Left ventricle myocardium superior (tissue), 1 donor: ENCODE data around the gene SLCO2B1. TPM values are rescaled to one million over a fixed set of nuclear protein-coding genes. Genes with fewer than 3 reads are reported as not detected.

Experiments used
- ATAC-seq: fragments of 200-7000 bp; cut with Tn5 transposase; one replicate; pipeline ENCODE4 v1.9.1; 2020; ENCODE audit warnings: mild to moderate bottlenecking, moderate library complexity
- DNase-seq: peaks from one replicate; pipeline ENCODE4 v3.0.0-alpha.2; 2020
- intact Hi-C: fragments of 100-400 bp; cut with micrococcal nuclease; formaldehyde crosslinking; loops from one replicate; pipeline ENCODE4 v1.11.0; 2022
- total RNA-seq: library from RNA; stranded (reverse); fragmentation: NEBNext Ultra II Directional; extraction: Animal tissue kit (Norgen Biotek cat#: 25700); gene quantifications from one replicate; pipeline ENCODE4 v1.2.1, GENCODE V29; 2021
- donor health status: DM: no; HTN: yes; CAD: no; lungs with severe emphysema.

SLCO2B1 gene
- total RNA-seq, 1 donor from 2014 or later = 30.1 TPM

DNA sequence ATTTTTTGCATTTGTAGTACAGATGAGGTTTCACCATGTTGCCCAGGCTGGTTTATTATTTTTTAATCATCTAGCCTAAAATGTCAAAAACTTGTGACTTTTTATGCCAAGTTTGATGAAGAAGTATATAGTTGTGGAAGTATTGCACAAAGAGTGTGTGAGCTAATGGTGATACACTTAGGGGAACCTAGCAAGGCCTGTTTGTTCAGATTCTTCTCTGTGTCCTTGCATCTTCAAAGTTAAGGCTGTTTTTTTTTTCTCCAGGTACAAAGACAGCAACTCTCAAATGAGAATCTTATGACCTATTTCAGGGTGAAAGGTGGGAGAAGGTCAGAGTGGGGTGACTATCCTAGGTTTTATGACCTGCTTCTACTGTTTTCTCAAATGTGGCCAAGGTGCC lies 7.3 kb downstream of the SLCO2B1 start:
- ATAC-seq = no peak
- no peak for DNase-seq
- intact Hi-C loops = no loop called here

DNA sequence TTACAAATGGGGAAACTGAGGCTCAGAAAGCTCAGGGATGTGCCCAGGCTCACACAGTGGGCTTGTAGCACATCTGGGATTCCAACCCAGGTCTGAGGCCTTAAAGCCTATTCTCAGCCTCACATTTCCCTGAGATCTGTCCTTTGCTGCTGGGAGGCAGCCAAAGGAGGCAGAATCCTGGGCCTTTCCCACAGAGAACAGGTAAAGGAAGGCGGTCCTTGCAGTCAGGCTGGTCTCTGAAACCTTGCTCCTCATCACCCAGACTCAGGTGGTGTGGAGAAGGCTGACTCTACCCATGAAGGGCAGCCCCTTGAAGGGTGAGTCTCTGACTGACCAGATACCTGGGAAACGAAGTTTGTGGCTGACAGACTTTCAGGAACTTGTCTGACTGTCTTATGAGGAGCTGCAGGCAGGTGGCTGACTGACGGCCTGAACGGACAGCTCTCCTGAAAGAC lies 7.8 kb downstream of the SLCO2B1 start:
- intact Hi-C loops = no loop called here
- DNase-seq (no peak), ATAC-seq (no peak)

DNA sequence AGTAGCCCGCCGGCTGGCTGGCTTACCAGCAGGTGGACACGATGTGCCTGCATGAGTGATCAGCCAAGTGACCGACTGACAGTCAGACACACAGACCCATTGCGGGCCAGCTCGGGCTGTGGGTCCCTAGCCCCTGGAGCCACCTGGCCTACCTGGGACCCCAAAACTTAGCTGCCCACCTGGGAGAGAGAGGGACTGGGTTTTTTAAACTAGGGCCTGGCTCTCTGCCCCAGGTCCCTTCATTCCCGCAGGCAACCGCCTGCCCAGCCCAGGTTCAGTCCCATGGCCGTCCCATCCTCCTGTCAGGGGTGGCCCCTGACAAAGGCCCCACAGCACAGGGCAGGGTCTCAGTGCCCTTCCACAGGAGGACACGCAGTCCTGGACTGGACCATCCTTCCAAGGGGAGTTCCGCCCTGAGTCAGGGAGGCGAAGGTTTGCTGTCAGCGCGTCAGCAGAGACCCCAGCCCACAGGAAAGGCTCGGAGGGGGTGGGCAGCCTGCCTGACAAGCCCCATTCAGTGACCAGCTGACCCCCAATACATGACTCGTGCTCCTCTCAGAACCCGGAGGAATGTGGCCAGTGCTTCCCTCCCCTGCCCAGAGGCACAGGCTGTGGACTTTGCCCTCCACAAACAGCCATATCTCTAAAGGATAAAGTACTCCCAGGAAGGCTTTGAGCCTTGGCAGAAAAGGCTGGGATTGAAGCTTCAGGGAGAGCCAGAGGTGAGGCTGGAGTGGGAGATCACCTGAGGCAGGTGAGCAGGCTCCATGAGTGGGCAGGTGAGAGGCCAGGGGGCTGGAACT lies 8.4 kb downstream of the SLCO2B1 start:
- ATAC-seq = no peak

DNA sequence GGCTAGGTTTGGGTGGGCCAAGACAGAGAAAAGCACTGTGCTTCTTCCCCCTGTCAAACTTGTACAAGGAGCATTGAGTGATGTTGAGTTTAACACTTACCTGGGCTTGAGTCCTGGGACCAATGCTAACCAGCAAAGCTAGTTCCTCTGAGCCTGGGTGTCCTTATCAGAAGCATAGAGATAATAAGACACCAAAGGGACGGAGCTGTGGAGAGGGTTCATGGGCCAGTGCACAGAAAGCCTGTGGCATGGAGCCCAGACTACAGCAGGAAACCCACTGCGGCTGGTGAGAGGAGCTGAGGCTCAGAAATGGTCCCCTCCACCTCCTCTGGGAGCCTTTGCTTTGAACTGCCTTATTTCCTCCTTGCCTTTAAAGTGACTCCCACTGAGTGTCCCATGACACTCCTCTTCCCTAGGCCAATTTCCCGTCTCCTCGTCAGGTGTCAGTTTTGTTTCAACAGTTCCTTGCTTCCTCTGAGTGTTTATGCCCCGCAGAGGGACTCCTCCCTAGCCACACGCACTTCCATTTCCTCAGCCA lies 9.4 kb downstream of the SLCO2B1 start:
- intact Hi-C loops = no loop called here
- DNase-seq (no peak), ATAC-seq (peak; percentile 11)

More for the DNA sequence above, 8.4 kb downstream of the SLCO2B1 start:
- DNase-seq = no peak
- intact Hi-C loops = no loop called here

DNA sequence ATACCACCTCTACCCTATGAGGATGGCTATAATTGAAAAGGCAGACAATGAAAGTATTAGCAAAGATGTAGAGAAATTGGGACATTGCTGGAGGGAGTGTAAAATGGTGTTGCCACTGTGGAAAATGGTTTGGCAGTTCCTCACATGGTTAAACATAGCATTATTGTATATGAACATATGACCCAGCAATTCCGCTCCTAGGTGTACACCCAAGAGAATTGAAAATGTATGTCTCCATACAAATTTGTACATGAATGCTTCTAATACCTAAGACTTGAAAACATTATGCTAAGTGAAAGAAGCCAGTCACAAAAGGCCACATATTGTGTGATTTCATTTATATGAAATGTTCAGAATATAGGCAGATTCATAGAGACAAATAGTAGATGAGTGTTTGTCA lies 10.0 kb downstream of the SLCO2B1 start:
- no peak for ATAC-seq
- intact Hi-C loops = no loop called here
- DNase-seq = no peak

DNA sequence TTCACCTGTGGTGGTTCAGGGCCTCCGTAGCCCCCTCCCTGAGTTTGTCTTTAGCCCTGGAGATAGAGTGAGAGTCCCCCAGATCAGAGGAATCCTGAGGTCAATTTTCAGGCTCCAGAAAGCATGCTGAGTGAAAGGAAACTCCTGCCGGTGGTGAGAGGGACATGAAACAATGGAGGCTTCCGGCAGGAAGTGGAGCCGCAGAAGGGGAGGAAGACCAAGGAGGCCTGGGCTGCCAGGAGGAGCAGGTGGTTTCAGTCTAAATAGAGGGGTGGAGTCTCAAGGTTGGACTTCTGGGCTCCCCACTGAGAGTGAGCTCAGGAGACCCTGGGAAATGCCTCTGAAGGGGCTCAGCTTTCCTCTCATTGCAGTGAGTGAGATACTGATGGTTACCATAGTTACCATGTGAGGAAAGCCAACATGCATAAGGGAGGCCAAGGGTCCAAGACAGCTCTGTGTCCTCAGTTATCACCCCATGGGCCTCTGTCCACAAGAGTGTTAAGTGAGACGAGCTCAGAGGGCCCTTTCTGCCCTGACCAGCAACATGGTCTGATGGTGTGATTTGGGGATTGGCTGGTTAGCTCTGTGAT lies 10.7 kb downstream of the SLCO2B1 start:
- peak; percentile 29 for ATAC-seq
- intact Hi-C loops = no loop called here
- DNase-seq = no peak

DNA sequence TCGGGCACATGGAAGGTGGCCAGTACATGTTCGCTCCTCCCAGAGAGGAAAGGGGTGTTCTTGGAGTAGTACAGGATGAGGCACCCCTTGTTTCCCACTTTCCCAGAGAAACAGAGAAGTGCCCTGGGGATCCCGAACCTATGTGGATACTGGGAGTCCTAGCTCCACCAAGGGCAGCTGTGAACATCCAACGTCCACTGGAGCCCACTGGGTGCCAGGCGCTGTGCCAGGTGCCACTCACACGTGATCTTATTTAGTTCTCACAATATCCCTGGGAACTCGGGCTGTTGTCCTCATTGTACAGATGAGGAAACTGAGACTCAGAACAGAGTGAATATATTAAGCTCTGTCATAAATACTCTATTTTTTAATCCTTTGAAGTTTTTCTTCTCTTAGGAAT lies 12.0 kb downstream of the SLCO2B1 start:
- no peak for DNase-seq
- no peak for ATAC-seq
- intact Hi-C loops = no loop called here

DNA sequence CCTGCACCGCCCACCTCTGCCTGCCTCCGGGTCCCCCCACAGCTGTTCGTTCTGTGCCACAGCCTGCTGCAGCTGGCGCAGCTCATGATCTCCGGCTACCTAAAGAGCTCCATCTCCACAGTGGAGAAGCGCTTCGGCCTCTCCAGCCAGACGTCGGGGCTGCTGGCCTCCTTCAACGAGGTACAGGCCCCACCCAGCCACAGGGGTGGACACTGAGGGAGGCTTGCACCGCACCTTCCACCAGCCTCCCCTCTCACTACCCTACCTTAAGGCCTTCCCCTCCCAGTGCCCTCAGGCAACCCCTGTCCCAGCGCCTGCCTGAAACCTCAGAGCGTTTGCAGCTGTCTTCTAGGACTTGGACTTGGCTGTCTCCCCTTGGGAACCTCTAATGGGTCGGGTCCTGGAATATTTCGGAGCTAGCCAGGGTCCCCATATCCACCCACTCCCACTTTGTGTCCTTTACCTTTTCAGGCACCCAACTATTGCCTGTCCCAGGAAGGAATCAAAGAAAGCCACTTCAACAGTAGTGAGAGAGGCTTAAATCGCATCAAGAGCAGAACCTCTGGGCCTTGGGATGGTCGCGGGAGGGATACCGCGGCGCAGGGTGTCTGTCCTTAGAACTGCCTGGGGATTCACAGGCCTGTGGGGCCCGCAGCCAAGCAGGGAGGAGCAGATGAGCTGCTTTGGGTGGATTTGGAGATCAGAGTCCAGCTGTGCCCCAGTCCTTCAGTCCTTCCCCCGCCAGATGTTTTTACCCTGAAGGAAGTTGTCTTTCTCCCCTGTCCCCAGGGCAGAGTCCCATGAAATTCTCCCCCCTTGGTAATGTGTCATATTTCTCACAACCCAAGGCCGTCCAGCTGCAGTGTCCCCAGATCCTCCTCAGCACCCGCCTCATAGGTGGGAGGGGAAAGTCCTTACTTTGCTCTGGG lies 13.3 kb downstream of the SLCO2B1 start:
- intact Hi-C loops = no loop called here
- peak; percentile 81 for DNase-seq
- ATAC-seq = peak; percentile 77

DNA sequence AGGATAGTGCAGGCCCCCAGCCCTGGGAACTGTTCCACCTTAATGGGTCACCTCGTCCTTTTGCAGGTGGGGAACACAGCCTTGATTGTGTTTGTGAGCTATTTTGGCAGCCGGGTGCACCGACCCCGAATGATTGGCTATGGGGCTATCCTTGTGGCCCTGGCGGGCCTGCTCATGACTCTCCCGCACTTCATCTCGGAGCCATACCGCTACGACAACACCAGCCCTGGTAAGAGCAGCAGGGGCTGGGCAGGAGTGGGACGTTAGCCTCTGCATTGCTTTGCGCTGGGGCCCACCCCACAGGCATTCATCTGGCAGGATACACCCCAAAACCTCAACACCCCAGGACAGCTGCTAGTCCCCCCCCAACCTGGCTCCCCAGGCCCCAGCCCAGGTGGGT lies 14.8 kb downstream of the SLCO2B1 start:
- intact Hi-C loops = no loop called here
- DNase-seq = no peak
- ATAC-seq = no peak

DNA sequence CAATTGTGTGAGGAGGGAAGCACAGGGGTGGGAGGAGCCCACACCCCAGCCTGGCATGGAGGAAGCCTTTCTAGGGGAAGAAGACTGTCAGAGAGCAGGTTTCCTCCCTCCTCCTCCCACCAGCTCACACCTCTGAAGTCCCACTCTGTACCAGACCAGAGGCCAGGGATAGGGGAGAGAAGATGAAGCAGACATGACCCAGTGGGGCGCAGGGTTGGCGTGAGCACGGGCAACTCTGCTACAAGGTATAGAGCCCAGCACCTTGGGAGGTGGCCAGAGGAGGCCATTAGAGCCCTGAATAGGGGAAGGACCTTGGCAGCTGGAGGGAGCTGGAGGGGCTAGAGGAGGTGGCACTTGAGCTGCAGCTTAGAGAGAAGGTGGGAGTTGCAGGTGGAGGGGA lies 15.9 kb downstream of the SLCO2B1 start:
- DNase-seq = no peak
- intact Hi-C loops = no loop called here
- no peak for ATAC-seq

DNA sequence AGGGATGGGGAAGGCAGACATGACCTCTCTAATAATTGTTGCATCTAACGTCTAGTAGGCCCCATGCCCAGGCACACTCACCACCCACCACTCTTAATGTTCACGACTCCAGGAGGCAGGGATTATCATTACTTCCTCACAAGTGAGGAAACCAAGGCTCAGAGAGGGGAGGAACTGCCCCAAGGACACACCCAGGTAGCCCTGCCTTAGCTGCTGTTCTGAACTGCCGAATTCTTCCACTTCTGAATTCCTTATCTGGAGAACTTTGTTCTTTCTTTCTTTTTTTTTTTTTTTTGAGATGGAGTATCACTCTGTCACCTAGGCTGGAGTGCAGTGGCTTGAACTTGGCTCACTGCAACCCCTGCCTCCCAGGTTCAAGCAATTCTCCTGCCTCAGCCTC lies 16.7 kb downstream of the SLCO2B1 start:
- ATAC-seq (no peak), DNase-seq (no peak)
- intact Hi-C loops = no loop called here

DNA sequence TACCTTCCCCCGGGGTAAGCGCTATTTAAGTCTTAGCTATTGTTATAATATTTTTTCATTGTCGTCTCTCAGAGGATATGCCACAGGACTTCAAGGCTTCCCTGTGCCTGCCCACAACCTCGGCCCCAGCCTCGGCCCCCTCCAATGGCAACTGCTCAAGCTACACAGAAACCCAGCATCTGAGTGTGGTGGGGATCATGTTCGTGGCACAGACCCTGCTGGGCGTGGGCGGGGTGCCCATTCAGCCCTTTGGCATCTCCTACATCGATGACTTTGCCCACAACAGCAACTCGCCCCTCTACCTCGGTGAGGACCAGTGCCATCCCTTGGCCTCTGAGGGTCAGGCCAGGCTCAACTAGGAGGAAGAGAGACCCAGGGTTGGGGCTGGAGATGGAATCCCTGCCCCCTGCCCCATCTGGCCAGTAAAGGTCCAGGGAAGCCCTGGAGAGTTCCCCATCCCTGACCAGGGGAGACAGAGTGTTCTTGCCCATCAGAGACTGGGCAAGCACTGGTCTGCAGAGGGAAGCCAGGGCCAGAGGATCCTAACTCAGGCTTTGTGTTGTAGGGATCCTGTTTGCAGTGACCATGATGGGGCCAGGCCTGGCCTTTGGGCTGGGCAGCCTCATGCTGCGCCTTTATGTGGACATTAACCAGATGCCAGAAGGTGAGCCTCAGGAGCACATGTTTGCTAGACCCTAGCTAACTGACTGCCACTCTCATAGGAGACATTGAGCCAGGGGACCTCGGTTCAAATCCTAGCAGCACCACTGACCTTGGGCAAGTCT lies 18.4 kb downstream of the SLCO2B1 start:
- intact Hi-C loops = no loop called here
- DNase-seq = no peak
- ATAC-seq = no peak

DNA sequence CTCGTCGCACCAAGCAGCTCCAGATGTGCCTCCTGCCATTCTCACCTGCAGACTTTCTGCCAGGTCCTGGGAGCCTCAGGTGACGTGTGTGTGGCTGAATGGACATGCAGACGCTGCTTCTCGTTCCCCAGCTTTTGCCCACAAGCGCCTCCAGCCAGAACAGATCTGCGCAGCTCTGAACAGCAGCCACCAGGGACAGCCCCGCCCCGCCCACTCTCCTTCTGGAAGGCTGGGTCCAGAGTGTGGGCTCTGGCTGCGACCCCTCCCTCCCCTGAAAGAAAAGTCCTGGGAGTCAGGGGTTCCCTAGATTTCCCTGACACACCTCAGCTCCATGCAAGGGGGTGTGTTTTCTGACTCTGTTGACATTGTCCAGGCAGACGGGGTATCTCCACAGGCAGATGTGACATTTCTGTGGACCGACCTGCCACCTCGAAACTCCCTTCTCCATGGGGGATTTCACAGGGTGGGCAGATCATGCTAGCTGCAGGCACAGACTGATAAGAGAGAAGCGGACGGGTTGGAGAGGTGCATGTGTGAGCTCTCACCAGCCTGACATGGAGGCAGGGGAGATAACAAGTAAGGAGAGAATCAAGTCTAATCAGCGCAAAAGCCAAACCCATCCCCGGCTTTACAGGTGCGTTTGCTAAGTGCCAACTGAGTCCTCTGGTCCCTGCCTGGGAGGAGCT lies 19.8 kb downstream of the SLCO2B1 start:
- peak; percentile 34 for DNase-seq
- no peak for ATAC-seq
- intact Hi-C loops = no loop called here

DNA sequence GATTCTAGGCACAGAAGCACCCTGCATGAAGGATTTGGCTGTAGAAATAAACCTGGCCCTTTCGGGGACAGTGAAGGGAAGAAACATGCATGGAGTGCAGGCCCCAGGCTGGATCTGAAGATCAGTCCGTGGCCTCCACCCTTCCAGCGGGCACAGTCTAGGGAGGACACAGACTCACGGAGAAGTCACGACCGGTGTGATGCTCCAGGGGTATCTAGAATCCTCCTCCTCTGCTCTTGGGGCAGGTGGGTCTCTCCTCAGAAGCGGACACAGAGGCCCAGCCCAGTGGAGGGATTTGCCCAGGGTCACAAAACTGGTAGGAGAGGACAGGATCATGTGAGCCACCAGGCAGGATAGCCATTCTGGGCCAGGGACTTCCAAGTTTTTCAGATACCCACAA lies 22.4 kb downstream of the SLCO2B1 start:
- DNase-seq (no peak), ATAC-seq (no peak)
- intact Hi-C loops = no loop called here

DNA sequence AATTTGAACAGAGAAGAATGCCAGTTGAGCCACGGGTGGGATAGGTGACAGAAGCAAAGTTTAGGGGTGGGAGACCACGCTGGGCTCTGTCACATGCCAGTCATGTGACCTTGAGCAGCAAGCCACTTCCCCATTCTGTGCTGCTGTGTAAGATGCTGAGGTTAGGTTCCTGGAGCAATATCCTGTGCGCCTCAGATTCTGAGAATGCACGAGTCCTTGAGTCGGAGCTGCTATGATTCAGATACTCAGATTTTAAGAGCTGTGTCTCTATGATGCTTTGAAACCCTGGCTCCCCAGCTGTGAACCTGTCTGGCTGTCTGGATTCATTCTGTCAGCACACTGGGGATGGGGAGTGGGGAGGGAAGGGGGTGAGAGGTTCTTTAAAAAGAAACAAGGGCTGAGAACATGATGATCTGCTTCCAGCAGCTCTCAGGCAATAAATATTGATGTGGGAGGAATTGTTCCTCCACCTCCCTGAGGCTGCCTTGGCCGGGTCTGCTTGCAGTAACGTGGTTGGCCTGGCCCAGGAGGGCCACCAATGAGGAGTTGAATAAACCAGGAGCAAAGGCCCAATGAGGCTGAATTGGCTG lies 24.0 kb downstream of the SLCO2B1 start:
- ATAC-seq (peak; percentile 85), DNase-seq (peak; percentile 65)
- intact Hi-C loops = no loop called here

DNA sequence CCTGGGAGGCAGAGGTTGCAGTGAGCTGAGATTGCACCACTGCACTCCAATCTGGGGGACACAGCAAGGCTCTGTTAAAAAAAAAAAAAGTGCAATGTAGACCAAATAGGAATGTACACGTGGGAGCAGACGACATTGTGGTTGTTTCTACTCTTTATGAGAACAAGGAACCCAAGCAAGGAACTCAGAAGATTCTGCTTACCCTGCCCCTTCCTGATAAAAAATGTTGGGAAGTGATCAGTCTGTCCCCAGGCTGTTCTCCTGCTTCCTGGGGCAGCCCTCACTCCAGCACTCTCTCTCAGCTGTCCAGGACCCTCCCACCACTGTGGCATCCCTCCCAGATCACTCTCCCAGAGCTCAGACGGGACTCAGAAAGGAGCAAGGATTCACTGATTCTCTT lies 31.8 kb downstream of the SLCO2B1 start:
- intact Hi-C loops = no loop called here
- ATAC-seq (peak; percentile 60), DNase-seq (no peak)

DNA sequence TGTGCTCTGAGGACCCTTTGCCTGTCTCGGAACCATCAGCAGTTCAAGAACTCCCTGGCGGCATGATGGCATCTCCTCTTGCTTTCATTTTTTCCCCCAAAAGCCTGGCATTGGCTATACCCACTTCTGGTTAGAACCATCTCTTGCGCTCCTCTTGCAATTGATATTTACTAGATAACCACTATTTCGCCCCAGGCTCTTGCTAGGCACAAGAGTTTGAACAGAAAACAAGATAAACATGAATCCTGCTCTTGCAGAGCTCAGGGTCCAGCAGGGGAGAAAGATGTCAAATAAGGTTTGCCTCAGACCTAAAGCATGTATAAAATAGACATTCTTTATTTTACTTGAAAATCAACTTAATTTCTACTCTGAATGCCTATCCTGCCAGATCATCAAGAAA lies 33.1 kb downstream of the SLCO2B1 start:
- intact Hi-C loops = no loop called here
- DNase-seq = no peak
- no peak for ATAC-seq
